Right lobe of liver (tissue), 6 donors: ENCODE results near the gene SORBS2. TPM values are rescaled to one million over a fixed set of nuclear protein-coding genes. Genes with fewer than 3 reads are reported as not detected.

ENCODE experiments used
- ATAC-seq, 4 donors: fragments of 200-7000 bp; cut with Tn5 transposase; one replicate each; pipeline ENCODE4 v1.9.1; 2020; ENCODE audit warnings: mild to moderate bottlenecking in 4 of 4, moderate library complexity in 4 of 4
- DNase-seq, 3 donors: peaks; one replicate each; pipeline ENCODE4 v3.0.0-alpha.2; 2020
- H3K27ac ChIP-seq, 3 donors: fragments of 200-600 bp; one replicate each; pipeline ENCODE4 v1.8.0; 2022
- H3K27me3 ChIP-seq, 2 donors: fragments of 200-600 bp; one replicate each; pipeline ENCODE4 v1.8.0; 2022
- H3K36me3 ChIP-seq, 4 donors: fragments of 200-600 bp; sonication (generic) in 1 of 4; one replicate each; pipeline versions ENCODE4 v1.5.1 to v1.8.0; 2017 to 2022; ENCODE audit warnings: control low read depth in 1 of 4
- H3K4me1 ChIP-seq, 4 donors: fragments of 200-600 bp; sonication (generic) in 1 of 4; one replicate each; pipeline versions ENCODE4 v1.5.1 to v1.8.0; 2017 to 2022; ENCODE audit warnings: control low read depth in 1 of 4
- H3K4me3 ChIP-seq, 3 donors: fragments of 200-600 bp; one replicate each; pipeline ENCODE4 v1.8.0; 2022
- H3K9me3 ChIP-seq, 4 donors: fragments of 200-600 bp; sonication (generic) in 1 of 4; one replicate each; pipeline versions ENCODE4 v1.5.1 to v1.8.0; 2017 to 2022; ENCODE audit warnings: control low read depth in 1 of 4
- POLR2A ChIP-seq: fragments of 450-650 bp; IDR thresholded peaks from one replicate; pipeline ENCODE4 v1.6.1; 2017; ENCODE audit warnings: antibody characterized with exemption, mild to moderate bottlenecking
- WGBS: methylation state at CpG from one replicate; pipeline ENCODE4 v1.1.6; 2018; ENCODE audit warnings: low coverage, low lambda C conversion rate; ENCODE audit not compliant: insufficient coverage; ENCODE audit errors: missing lambda C conversion rate; 5-methylcytosine and 5-hydroxymethylcytosine counted together
- intact Hi-C, 2 donors: fragments of 100-400 bp; cut with DNase I; formaldehyde crosslinking; loops; one replicate each; pipeline versions ENCODE4 v1.11.2 to v1.14.1; 2022
- total RNA-seq, 6 experiments: library from RNA; depleted of rRNA in 2 of 6; stranded (reverse); fragments of >200 nt in 2 of 6; fragmentation: NEBNext Ultra II Directional in 3 of 6; extraction: Animal tissue kit (Norgen Biotek cat#: 25700) in 3 of 6; gene quantifications; one replicate each; pipeline versions ENCODE4 v1.1.0 to v1.2.4, GENCODE V29; 2016 to 2023
- TF ChIP-seq, protein P1 (sequence below), 4 donors: fragments of 200-600 bp in 3 of 4; fragments of 450-650 bp in 1 of 4; IDR thresholded peaks; one replicate each; pipeline versions ENCODE4 v1.5.1 to v1.8.0; 2016 to 2022; ENCODE audit warnings: antibody characterized with exemption in 4 of 4, mild to moderate bottlenecking in 2 of 4
- donor health status: DM: no; HTN: yes; CAD: no.
- donor health status: DM: no; HTN: no; CAD: no.
- donor health status: DM: no; HTN: no; CAD: no.
- donor health status: DM: no; HTN: yes; CAD: no.
- donor health status: DM: no; HTN: yes; CAD: no.

Gene SORBS2
- total RNA-seq, 6 experiments from 2014 or later = 60.8 to 144 (median 107) TPM

DNA sequence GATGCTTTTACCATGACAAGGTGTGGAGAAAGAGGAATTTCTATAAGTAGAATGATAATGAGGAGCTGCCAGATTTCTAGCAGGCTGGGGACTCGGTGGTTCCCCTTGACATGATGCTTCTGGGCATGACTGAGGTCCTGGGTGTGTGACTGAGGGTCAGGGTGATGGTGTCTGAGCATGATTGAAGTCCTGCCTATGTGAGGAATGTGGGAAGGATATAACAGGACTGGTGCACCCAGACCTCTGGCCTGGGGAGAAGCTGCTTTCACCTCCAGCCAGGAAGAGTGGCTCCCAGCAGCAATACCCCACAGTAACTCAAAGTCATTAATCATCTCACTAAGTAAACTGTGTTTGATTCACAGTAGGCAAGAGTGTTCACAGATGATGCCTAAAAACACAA lies 17.4 kb downstream of the SORBS2 start:
- no peak for TF ChIP-seq POLR2A
- TF ChIP-seq, protein P1, sequence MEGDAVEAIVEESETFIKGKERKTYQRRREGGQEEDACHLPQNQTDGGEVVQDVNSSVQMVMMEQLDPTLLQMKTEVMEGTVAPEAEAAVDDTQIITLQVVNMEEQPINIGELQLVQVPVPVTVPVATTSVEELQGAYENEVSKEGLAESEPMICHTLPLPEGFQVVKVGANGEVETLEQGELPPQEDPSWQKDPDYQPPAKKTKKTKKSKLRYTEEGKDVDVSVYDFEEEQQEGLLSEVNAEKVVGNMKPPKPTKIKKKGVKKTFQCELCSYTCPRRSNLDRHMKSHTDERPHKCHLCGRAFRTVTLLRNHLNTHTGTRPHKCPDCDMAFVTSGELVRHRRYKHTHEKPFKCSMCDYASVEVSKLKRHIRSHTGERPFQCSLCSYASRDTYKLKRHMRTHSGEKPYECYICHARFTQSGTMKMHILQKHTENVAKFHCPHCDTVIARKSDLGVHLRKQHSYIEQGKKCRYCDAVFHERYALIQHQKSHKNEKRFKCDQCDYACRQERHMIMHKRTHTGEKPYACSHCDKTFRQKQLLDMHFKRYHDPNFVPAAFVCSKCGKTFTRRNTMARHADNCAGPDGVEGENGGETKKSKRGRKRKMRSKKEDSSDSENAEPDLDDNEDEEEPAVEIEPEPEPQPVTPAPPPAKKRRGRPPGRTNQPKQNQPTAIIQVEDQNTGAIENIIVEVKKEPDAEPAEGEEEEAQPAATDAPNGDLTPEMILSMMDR (IDR thresholded peaks at IDR 0.05) = no peak
- DNase-seq (no peak), ATAC-seq (peak in 2 of 4 donors; percentile 24 to 30)
- Histone ChIP-seq H3K27me3 (no peaks in the 10 kb centered on the region), H3K4me1 (no peaks in the 10 kb centered on the region), H3K9me3 (no peaks in the 10 kb centered on the region), H3K27ac (no peak overlapping the region), H3K36me3 (no peaks in the 10 kb centered on the region), H3K4me3 (no peak overlapping the region)
- intact Hi-C loops = no loop called here
- 88% methylated on average over 1 of the region's 1 CpG for WGBS

DNA sequence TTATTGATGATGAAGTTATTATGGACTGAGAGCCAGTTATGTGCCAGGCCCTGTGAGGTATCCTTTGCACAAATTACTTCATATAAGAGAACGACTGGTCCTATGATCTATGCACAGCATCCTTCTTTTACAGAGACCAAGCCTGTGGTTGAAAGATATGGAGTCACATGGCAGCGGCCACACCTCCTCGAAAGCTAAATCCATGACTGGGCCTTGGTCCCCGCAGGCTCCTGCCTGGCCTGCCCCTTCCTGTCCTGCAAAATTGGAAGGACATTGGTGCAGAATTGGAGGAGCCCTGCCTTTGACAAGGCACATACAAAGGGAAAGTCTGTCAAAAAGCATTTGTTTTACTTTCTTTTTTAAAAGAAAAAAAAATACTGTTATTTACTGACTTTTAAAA lies 18.3 kb downstream of the SORBS2 start:
- H3K27ac ChIP-seq = no peak overlapping the region
- H3K4me1 ChIP-seq = no peaks in the 10 kb centered on the region
- H3K4me3 ChIP-seq = no peak overlapping the region
- DNase-seq (no peak), ATAC-seq (no peak)
- intact Hi-C loops = no loop called here
- no peak for TF ChIP-seq POLR2A
- TF ChIP-seq, protein P1 (IDR thresholded peaks at IDR 0.05) = no peak
- no peaks in the 10 kb centered on the region for H3K27me3 ChIP-seq
- H3K9me3 ChIP-seq = no peaks in the 10 kb centered on the region
- 89% methylated on average over 4 of the region's 4 CpGs for WGBS
- H3K36me3 ChIP-seq = no peaks in the 10 kb centered on the region

DNA sequence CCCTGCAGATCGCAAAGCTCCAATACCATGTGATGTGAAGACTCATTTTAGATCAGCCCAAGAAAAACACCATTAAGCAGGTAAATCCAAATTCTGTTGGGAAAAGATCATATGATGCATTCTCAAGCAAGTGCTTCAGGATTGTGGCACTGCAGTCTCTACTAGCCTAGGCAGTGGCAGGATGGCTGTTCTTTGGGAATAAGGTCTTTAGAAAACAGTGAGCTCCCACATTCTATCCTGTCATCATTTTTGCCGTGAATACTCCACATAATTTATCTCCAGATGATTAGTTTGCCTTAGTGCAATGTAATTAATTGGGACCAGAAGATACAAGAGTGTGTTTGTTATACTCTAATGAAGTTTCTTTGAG lies 18.9 kb downstream of the SORBS2 start:
- no peaks in the 10 kb centered on the region for H3K4me1 ChIP-seq
- 69% methylated on average over 2 of the region's 2 CpGs for WGBS
- no peak for TF ChIP-seq POLR2A
- TF ChIP-seq, protein P1 (IDR thresholded peaks at IDR 0.05) = no peak
- H3K27ac ChIP-seq = no peak overlapping the region
- H3K4me3 ChIP-seq = no peak overlapping the region
- no peaks in the 10 kb centered on the region for H3K27me3 ChIP-seq
- intact Hi-C loops = no loop called here
- H3K9me3 ChIP-seq = no peaks in the 10 kb centered on the region
- ATAC-seq = no peak
- no peak for DNase-seq
- no peaks in the 10 kb centered on the region for H3K36me3 ChIP-seq

DNA sequence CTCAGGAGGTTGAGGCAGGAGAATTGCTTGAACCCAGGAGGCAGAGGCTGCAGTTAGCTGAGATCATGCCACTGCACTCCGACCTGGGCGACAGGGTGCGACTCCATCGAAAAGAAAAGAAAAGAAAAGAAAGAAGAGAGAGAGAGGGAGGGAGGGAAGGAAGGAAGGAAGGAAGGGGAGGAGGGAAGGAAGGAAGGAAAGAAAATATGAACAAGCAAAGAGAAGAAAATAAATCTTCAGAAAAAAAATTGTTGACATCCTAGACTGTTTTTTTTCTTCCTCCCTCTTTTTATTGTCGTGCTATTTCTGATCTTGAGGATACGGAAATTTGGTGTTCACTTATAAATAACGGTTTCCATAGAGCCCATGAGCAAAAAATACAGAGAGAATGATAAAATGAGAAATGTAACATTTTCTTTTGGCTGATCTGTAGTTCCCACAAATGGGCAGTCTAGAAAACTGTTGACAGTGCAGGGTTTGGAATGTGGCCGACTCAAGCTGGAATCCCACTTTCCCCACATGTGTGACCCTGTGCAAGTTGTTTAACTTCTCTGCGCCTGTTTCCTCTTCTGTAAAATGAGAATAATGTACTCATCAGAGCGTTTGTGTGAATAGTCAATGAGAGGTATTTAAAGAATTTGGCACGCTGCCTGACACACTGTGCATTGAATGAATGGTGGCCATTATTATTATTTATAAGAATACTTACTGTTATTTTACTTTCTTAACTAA lies 19.4 kb downstream of the SORBS2 start:
- no peak for TF ChIP-seq POLR2A
- TF ChIP-seq, protein P1 (IDR thresholded peaks at IDR 0.05) = no peak
- WGBS = 76% methylated on average over 9 of the region's 11 CpGs
- Histone ChIP-seq H3K36me3 (no peaks in the 10 kb centered on the region), H3K4me1 (no peaks in the 10 kb centered on the region), H3K9me3 (no peaks in the 10 kb centered on the region), H3K27ac (no peak overlapping the region), H3K27me3 (no peaks in the 10 kb centered on the region), H3K4me3 (no peak overlapping the region)
- intact Hi-C loops = no loop called here
- ATAC-seq = no peak
- no peak for DNase-seq
